ENCODE measurements around the gene RYR1.
"Not testable (repeated sequence)": the region's sequence is repeated elsewhere in the genome, so short reads cannot be mapped to it uniquely, and the experiment has no call there.

The RYR1 gene

DNA sequence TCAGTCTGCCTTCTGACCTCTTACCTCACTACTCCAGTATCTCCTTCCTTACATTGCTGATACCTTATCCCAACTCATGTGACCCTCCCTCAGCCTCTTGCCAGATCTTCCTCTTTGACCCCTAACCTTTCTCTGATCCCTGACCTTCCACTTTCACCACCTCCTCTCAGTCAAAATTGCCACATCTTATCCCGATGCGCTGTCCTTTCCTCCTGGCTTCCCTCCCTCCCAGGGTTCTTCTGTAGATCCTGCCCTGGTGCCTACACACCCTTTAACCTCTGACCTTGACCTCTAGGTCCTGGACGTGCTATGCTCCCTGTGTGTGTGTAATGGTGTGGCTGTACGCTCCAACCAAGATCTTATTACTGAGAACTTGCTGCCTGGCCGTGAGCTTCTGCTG lies 23.7 kb downstream of the RYR1 start:
- no peak for DNase-seq (ENCODE audit: low read depth, low spot score)

DNA sequence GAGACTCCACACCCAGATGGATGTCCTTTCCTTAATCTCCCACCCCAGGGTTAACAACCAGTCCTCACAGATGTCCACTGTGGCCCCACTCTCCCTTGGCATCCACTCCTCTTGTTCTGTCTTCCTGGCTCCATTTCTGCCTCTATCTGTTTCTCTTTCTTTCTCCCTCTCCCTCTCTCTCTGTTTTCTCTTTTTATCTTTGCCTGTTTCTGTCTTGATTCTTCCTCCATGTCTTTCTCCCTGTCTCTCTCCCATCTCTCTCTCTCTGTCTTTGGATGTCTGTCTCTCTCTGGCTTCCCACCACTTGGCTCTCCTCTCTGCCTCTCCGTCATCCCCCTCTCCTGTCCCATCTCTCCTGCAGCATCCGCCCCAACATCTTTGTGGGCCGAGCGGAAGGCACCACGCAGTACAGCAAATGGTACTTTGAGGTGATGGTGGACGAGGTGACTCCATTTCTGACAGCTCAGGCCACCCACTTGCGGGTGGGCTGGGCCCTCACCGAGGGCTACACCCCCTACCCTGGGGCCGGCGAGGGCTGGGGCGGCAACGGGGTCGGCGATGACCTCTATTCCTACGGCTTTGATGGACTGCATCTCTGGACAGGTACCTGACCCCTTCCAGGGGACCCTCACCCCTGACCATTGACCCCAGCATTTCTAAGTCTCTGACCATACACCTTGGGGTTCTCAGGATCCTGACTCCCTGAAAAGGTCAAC lies 24.4 kb downstream of the RYR1 start:
- no peak for DNase-seq (ENCODE audit: low read depth, low spot score)

DNA sequence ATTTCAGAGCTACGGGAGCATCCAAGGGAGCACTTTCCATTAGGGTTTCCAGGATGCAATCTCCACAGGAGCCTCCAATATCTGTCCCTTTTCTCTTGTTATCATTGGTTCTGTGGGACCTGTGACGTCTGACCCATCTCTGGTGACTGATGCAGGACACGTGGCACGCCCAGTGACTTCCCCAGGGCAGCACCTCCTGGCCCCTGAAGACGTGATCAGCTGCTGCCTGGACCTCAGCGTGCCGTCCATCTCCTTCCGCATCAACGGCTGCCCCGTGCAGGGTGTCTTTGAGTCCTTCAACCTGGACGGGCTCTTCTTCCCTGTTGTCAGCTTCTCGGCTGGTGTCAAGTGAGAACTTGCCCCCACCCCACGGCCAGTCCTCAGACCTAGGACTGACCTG lies 25.5 kb downstream of the RYR1 start:
- no peak for DNase-seq (ENCODE audit: low read depth, low spot score)

DNA sequence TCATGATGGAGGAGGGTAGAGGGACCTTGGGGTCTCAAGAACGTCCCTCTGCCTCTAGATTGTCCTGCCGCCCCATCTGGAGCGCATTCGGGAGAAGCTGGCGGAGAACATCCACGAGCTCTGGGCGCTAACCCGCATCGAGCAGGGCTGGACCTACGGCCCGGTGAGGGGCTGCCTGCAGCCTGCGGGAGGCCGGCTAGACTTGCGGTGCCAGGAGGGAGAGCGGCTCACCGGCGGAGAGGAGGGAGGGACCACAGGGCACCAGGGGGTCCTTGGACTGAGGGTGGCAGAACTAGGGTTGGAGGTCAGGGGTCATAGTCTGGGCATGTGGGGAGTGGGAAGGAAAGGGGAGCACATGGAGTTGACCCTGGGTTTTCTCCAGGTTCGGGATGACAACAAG lies 29.9 kb downstream of the RYR1 start:
- DNase-seq (ENCODE audit: low read depth, low spot score) = no peak

DNA sequence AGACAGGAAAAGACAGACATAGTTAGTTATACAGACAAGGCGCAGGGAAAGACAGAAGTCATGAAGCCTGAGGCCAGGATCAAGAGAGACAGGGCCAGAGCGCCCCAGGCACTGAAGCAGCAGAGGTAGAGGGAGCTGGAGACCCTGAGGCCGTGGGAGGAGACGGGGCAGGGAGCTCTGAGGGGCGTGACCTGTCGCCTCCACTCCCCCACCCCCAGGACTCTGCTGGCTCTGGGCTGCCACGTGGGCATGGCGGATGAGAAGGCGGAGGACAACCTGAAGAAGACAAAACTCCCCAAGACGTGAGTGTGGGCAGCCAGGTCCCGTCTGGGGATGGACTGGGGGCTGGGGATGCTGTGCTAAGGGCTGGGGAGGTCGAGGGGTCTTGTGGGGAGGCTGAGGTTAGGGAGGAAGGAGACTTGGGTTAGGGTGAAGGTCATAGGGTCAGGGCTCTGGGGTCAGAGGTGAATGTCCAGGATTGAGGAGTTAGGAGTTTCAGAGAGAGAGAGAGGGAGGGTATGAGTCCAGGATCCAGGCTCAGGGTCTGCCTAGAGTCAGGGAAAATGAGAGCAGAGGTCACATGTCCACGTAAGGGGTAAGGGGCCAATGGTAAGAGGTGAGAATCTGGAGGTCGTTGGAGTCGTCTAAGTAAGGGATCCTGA lies 31.1 kb downstream of the RYR1 start:
- DNase-seq (ENCODE audit: low read depth, low spot score) = no peak

DNA sequence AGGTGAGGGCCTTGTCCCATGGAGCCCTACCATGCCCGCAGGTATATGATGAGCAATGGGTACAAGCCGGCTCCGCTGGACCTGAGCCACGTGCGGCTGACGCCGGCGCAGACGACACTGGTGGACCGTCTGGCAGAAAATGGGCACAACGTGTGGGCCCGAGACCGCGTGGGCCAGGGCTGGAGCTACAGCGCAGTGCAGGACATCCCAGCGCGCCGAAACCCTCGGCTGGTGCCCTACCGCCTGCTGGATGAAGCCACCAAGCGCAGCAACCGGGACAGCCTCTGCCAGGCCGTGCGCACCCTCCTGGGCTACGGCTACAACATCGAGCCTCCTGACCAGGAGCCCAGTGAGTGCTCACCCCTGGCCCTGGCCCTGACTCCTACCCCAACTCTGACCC lies 32.6 kb downstream of the RYR1 start:
- DNase-seq (ENCODE audit: low read depth, low spot score) = no peak

DNA sequence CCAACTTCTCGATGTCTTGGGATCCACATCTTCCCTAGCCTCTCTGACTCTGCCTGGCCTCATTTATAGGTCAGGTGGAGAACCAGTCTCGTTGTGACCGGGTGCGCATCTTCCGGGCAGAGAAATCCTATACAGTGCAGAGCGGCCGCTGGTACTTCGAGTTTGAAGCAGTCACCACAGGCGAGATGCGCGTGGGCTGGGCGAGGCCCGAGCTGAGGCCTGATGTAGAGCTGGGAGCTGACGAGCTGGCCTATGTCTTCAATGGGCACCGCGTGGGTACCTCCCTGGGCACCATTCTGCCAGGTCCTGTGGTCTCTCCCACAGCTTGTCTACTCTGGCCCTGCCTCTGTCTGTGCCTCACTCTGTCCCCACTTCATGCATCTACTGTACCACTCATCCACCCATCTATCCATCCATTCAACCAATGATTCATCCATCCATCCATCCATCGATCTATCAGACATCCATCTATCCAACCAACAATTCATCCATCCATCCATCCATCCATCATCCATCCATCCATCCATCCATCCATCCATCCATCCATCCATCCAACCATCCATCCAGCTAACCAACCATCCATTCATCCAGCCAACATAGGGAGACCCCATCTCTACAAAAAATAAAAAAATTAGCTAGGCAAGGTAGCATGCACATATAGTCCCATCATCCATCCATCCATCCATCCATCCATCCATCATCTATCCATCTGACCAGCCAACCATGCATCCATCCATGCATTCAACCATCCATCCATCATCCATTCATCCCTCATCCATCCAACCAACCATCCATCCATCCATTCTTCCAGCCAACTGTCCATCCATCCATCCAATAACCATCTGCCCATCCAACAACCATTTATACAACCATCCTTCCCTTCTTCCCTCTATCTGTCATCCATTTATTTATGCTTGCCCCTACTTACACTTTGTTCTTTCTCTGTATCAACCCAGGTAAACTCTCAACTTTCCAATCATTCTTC lies 34.3 kb downstream of the RYR1 start:
- no peak for DNase-seq (ENCODE audit: low read depth, low spot score)

DNA sequence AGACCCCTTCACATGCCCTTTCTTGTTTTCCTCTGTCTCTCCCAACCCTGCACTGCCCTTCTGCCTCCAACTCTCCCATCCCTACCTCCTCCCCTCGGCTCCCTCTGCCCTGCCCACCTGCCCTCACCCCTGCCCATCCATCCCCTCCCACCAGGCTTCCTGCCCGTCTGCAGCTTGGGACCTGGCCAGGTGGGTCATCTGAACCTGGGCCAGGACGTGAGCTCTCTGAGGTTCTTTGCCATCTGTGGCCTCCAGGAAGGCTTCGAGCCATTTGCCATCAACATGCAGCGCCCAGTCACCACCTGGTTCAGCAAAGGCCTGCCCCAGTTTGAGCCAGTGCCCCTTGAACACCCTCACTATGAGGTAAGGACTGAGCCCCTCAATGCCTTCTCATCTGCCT lies 35.7 kb downstream of the RYR1 start:
- DNase-seq (ENCODE audit: low read depth, low spot score) = no peak

DNA sequence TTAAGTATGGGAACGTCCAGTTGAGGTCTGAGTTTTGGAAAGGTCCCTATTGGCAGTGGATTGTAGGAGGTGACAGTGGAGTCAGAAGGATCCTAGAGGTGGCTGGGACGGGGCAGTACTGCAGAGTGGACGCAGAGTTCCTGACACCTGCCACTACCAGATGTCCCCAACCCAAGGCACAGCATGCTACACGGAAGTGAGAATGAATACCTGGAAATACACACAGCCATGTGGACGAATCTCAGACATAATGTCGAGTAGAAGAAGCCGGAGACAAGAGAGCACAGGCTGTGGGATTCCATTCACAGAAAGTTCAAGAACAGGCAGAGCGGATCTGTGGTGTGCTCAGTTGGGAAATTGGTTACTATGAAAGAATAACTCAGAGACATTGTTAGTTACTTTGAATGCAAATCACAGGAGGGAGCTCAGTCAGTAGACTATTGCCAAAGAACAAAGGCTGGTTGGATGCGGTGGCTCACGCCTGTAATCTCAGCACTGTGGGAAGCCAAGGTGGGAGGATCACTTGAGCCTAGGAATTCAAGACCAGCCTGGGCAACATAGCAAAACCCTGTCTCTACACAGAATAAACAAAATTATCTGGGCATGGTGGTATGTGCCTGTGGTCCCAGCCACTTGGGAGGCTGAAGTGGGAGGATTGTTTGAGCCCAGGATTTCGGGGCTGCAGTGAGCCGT lies 37.4 kb downstream of the RYR1 start:
- DNase-seq (ENCODE audit: low read depth, low spot score) = no peak

DNA sequence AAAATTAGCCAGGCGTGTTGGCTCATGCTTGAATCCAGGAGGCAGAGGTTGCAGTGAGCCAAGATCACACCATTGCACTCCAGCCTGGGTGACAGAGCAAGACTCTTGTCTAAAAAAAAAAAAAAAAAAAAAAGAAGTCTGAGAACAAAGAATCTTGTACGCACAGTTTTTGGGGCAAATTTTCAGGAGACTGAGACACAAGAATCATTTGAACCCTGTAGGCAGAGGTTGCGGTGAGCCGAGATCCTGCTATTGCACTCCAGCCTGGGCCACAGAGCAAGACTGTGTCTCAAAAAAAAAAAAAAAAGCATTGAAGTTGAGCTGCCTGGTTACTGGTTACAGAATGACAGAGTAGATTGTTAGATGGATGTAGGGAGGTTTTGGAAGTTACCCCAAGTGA lies 39.2 kb downstream of the RYR1 start:
- not testable (repeated sequence) for DNase-seq (ENCODE audit: low read depth, low spot score)

DNA sequence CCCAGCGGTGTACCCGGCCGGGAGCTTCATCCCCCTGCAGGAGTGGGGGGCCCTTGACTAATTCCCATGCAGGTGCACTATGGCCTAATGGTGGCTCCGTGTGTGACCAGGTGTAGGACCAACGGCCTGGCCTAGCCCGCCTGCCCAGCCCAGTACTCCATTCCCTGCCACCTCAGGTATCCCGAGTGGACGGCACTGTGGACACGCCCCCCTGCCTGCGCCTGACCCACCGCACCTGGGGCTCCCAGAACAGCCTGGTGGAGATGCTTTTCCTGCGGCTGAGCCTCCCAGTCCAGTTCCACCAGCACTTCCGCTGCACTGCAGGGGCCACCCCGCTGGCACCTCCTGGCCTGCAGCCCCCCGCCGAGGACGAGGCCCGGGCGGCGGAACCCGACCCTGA lies 39.7 kb downstream of the RYR1 start:
- no peak for DNase-seq (ENCODE audit: low read depth, low spot score)

DNA sequence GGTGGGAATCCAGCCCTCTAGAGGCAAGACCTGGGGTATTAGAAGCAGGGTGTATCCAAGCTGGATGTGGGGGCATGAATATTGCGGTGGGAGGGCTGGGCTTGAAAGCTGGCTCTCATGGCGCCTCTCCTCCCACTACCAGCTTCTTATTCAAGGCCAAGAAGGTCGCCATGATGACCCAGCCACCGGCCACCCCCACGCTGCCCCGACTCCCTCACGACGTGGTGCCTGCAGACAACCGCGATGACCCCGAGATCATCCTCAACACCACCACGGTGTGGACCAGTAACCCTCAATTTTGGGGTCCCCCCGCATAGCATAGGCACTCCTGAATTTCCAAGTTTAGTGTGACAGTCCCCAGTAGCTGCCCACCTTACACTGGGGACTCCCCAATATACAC lies 41.7 kb downstream of the RYR1 start:
- DNase-seq (ENCODE audit: low read depth, low spot score) = no peak

DNA sequence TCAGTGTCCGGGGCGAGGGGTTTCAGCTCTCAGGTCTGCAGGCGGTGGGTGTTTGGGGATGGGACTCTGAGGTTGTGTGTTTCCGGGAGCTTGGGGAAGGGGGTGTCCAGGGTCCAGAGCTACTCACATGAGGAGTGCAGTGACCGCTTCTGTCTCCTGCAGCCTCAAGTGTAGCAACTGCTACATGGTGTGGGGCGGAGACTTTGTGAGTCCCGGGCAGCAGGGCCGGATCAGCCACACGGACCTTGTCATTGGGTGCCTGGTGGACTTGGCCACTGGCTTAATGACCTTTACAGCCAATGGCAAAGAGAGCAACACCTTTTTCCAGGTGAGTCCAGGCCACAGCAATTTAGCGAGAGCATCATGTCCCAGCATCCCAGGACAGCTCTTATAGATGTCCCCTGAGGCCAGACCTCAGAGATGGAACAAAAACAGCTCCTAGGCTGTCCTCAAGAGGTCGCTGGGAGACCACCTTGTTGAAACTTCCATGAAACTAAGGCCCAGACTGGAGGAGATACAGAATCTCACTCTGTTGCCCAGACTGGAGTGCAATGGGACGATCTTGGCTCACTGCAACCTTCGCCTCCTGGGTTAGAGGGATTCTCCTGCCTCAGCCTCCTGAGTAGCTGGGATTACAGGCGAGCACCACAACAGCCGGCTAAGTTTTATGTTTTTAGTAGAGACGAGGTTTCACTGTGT lies 44.9 kb downstream of the RYR1 start:
- no peak for DNase-seq (ENCODE audit: low read depth, low spot score)

DNA sequence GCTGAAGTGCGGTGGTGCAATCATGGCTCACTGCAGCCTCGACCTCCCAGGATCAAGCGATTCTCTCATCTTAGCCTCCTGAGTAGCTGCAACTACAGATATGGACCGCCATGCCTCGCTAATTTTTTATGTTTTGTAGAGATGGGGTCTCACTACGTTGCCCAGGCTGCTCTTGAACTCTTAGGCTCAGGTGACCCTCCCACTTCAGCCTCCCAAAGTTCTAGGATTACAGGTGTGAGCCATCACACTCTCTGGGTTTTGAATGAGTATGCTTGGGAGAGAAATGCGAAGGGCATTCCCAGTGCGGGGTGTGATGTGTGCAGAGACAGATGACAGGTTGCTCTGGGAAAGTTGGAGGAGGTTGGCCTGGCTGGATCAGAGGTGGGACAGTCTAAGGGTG lies 49.0 kb downstream of the RYR1 start:
- DNase-seq (ENCODE audit: low read depth, low spot score) = no peak

DNA sequence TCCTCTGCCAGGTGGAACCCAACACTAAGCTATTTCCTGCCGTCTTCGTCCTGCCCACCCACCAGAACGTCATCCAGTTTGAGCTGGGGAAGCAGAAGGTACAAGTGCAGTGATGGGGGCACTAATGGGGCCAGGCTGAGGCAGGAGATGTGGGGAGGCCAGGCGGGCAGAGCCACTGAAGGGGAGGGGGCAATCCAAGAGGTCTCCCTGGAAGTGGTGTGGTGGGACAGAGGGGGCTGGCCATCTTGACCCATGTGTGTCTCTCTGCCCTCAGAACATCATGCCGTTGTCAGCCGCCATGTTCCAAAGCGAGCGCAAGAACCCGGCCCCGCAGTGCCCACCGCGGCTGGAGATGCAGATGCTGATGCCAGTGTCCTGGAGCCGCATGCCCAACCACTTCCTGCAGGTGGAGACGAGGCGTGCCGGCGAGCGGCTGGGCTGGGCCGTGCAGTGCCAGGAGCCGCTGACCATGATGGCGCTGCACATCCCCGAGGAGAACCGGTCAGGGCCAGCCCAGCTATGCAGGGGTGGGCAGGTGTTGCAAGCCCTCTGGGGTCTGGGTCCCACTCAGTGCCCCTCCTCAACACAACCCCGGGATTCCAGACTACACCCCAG lies 49.6 kb downstream of the RYR1 start:
- no peak for DNase-seq (ENCODE audit: low read depth, low spot score)

DNA sequence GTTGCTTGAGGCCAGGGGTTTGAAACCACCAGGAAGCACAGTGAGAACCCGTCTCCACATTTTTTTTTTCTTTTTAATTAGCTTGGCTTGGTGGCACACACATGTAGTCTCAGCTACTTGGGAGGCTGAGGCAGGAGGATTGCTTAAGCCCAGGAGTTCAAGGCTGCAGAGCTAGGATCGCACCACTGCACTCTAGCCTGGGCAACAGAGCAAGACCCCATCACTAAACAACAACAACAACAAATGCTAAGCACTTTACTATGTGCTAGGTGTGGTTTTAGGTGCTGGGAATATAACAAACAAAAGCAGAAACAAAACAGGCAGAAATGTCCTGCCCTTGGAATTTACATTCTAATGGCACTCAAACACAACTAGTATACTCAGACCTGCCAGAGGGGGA lies 51.3 kb downstream of the RYR1 start:
- DNase-seq (ENCODE audit: low read depth, low spot score) = no peak

DNA sequence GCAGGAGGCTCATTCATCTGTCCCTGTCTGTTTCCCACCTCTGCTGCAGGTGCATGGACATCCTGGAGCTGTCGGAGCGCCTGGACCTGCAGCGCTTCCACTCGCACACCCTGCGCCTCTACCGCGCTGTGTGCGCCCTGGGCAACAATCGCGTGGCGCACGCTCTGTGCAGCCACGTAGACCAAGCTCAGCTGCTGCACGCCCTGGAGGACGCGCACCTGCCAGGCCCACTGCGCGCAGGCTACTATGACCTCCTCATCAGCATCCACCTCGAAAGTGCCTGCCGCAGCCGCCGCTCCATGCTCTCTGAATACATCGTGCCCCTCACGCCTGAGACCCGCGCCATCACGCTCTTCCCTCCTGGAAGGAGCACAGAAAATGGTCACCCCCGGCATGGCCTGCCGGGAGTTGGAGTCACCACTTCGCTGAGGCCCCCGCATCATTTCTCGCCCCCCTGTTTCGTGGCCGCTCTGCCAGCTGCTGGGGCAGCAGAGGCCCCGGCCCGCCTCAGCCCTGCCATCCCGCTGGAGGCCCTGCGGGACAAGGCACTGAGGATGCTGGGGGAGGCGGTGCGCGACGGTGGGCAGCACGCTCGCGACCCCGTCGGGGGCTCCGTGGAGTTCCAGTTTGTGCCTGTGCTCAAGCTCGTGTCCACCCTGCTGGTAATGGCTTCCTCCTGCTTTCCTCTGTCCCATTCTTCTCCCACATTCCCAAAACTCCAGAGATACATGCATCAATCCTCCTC lies 52.2 kb downstream of the RYR1 start:
- DNase-seq (ENCODE audit: low read depth, low spot score) = no peak

DNA sequence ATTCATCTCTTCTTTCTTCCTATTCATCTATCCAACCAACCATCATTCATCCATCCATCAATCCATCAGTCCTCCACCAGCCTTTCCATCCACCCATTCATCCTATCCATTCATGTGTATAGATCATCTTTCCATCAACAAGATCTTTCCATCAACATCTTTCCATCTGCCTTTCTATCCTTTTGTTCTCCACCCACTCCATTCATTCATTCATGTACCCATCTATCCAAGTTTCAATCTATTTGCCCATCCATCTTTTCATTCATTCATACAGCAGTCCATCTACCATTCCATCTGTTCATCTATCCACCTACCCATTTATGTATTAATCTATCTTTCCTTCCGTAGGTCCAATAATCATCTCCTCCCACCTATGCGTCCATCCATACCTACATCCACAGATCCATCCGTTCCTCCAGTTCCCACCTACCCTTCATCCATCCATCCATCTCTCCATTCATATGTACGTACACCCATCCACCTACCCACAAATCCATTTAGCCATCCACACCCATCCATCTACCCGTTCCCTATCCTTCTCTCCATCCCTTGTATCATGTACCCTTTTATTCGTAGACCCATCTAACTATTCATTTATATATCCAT lies 53.3 kb downstream of the RYR1 start:
- DNase-seq (ENCODE audit: low read depth, low spot score) = no peak

DNA sequence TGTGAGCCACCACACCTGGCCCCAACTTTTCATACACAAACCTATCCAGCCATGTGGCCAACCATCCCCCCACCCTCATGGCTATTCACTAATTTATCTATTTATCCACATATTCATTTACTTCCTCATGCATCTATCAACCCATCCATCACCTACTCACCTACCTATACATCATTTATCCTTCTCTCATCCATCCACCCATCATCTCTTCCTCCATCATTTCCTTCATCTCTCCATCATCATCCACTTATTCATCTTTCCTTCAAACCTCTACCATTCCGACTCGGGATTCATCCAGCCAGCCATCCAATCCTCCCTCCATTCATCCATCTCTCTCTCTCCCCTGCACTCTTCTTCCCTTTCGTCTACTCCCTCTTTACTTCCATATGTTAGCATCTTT lies 54.6 kb downstream of the RYR1 start:
- DNase-seq (ENCODE audit: low read depth, low spot score) = no peak
